A549 (cell line): Measurements from ENCODE around the gene YLPM1. TPM values are rescaled to one million over a fixed set of nuclear protein-coding genes. Genes with fewer than 3 reads are reported as not detected.

Source experiments
- ATAC-seq, 2 experiments: fragments of 200-7000 bp in 1 of 2; fragments of >200 bp in 1 of 2; cut with Nextera tagmentation in 1 of 2; cut with Tn5 transposase in 1 of 2; 3 replicates each; pipeline versions ENCODE4 v1.8.0 to v1.9.1; 2018 to 2020; ENCODE audit warnings: mild to moderate bottlenecking in 1 of 2, moderate library complexity in 1 of 2
- CTCF ChIA-PET: fragments of 300-600 bp; sonication (Branson Sonifier 250); formaldehyde crosslinking; extraction: SDS; loops from one replicate; lab custom pipeline; 2021; ENCODE audit warnings: antibody characterized with exemption, inconsistent platforms; lab: Yijun Ruan, JAX
- POLR2A ChIA-PET: fragments of 350-600 bp; formaldehyde crosslinking; extraction: SDS; loops from one replicate; lab custom pipeline; 2021; ENCODE audit warnings: antibody characterized with exemption, inconsistent platforms; lab: Yijun Ruan, JAX
- DNase-seq, 2 experiments: peaks; one replicate each; pipeline versions ENCODE4 v3.0.0 to v3.0.0-alpha.2; 2011 to 2016; ENCODE audit warnings: low read depth in 1 of 2, low spot score in 1 of 2
- FAIRE-seq: peaks from 2 replicates; lab custom pipeline; 2011; peaks lifted over from hg19 to GRCh38; lab: Jason Lieb, UNC
- H3K27ac ChIP-seq, 2 experiments: fragments of >200 bp; sonication (Bioruptor Twin); formaldehyde crosslinking; 3 replicates each; pipeline ENCODE4 v1.5.1; 2016 to 2017
- H3K4me1 ChIP-seq: fragments of >200 bp; sonication (Bioruptor Twin); formaldehyde crosslinking; 3 replicates; pipeline ENCODE4 v1.6.1; 2016
- H3K4me2 ChIP-seq: fragments of >200 bp; sonication (Bioruptor Twin); formaldehyde crosslinking; 3 replicates; pipeline ENCODE4 v1.6.1; 2016
- H3K4me3 ChIP-seq: fragments of >200 bp; sonication (Bioruptor Twin); formaldehyde crosslinking; 3 replicates; pipeline ENCODE4 v1.5.1; 2016
- H3K9me3 ChIP-seq: fragments of >200 bp; sonication (Bioruptor Twin); formaldehyde crosslinking; 3 replicates; pipeline ENCODE4 v1.6.1; 2016
- BCL3 ChIP-seq: fragments of >200 bp; sonication (Bioruptor Twin); formaldehyde crosslinking; IDR thresholded peaks from 3 replicates; pipeline ENCODE4 v1.6.1; 2016
- EHF ChIP-seq: fragments of 250-450 bp; sonication (Bioruptor Pico); IDR thresholded peaks from 2 replicates; pipeline ENCODE4 v1.5.0; 2020; ENCODE audit warnings: mild to moderate bottlenecking
- EHMT2 ChIP-seq: fragments of 200-600 bp; sonication (generic); IDR thresholded peaks from 2 replicates; pipeline ENCODE4 v1.6.1; 2016; ENCODE audit warnings: antibody characterized with exemption, low read depth, mild to moderate bottlenecking, moderate library complexity
- ELK1 ChIP-seq: fragments of 150-350 bp; IDR thresholded peaks from 2 replicates; pipeline ENCODE4 v1.6.1; 2014; ENCODE audit warnings: low read depth, mild to moderate bottlenecking, low read length
- FOSB ChIP-seq: fragments of 250-450 bp; sonication (Bioruptor Pico); IDR thresholded peaks from 2 replicates; pipeline ENCODE4 v1.5.0; 2020; ENCODE audit warnings: mild to moderate bottlenecking, moderate library complexity
- HMGXB4 ChIP-seq: fragments of 250-450 bp; sonication (Bioruptor Pico); IDR thresholded peaks from 2 replicates; pipeline ENCODE4 v1.5.0; 2021; ENCODE audit warnings: mild to moderate bottlenecking, moderate library complexity, borderline replicate concordance
- HOXA7 ChIP-seq: fragments of 250-450 bp; sonication (Bioruptor Pico); IDR thresholded peaks from 2 replicates; pipeline ENCODE4 v1.5.0; 2020; ENCODE audit warnings: mild to moderate bottlenecking, moderate library complexity
- JUN ChIP-seq, 2 experiments: fragments of >200 bp; sonication (Bioruptor Twin); formaldehyde crosslinking; IDR thresholded peaks; 2 replicates in 1 of 2; 3 replicates in 1 of 2; pipeline ENCODE4 v1.6.1; 2016 to 2017
- KDM1A ChIP-seq: fragments of 200-600 bp; sonication (generic); IDR thresholded peaks from 2 replicates; pipeline ENCODE4 v1.6.1; 2016; ENCODE audit warnings: low read depth, mild to moderate bottlenecking
- KDM5A ChIP-seq: fragments of 200-600 bp; sonication (generic); IDR thresholded peaks from 2 replicates; pipeline ENCODE4 v1.6.1; 2016; ENCODE audit warnings: antibody characterized with exemption, mild to moderate bottlenecking
- MAX ChIP-seq: IDR thresholded peaks from 2 replicates; pipeline ENCODE4 v1.6.1; 2012
- MYC ChIP-seq: IDR thresholded peaks from 2 replicates; pipeline ENCODE4 v1.6.1; 2012; ENCODE audit warnings: mild to moderate bottlenecking, inconsistent platforms, low read length, improper control_type of control experiment, borderline replicate concordance
- NR3C1 ChIP-seq: fragments of >200 bp; sonication (Bioruptor Twin); formaldehyde crosslinking; IDR thresholded peaks from 3 replicates; pipeline ENCODE4 v1.6.1; 2017
- PHF8 ChIP-seq: fragments of 200-600 bp; sonication (generic); IDR thresholded peaks from 2 replicates; pipeline ENCODE4 v1.6.1; 2016; ENCODE audit warnings: low read depth, mild to moderate bottlenecking, antibody characterized with exemption, moderate library complexity, borderline replicate concordance
- RFX5 ChIP-seq: fragments of 450-650 bp; IDR thresholded peaks from 2 replicates; pipeline ENCODE4 v1.7.1; 2014; ENCODE audit warnings: antibody characterized with exemption, mild to moderate bottlenecking, moderate library complexity
- SMC3 ChIP-seq: fragments of >200 bp; sonication (Bioruptor Twin); formaldehyde crosslinking; IDR thresholded peaks from 3 replicates; pipeline ENCODE4 v1.6.1; 2018; ENCODE audit warnings: inconsistent platforms
- TP53 ChIP-seq: fragments of 250-450 bp; sonication (Bioruptor Pico); IDR thresholded peaks from 2 replicates; pipeline ENCODE4 v1.5.0; 2021; ENCODE audit warnings: mild to moderate bottlenecking, moderate library complexity
- WGBS: methylation state at CpG from one replicate; pipeline ENCODE4 v1.1.6; 2017; ENCODE audit errors: missing lambda C conversion rate; 5-methylcytosine and 5-hydroxymethylcytosine counted together
- polyA plus RNA-seq, 4 experiments: library from polyadenylated mRNA; depleted of rRNA in 3 of 4; stranded (reverse); fragments of >200 nt; fragmentation: RNase III in 1 of 4; extraction: RNeasy Plus Mini Kit Qiagen cat#74134 plus additional on column Dnase treatment in 1 of 4; gene quantifications; 2 replicates in 3 of 4; 3 replicates in 1 of 4; pipeline ENCODE4 v1.2.3, GENCODE V29; 2011 to 2017

YLPM1 gene
- polyA plus RNA-seq, 2 of the 4 experiments (the other 2 are of a cell fraction) = 20.3 to 37.8 TPM

- Histone ChIP-seq H3K4me2 (peak overlapping the region; percentile 86), H3K4me3 (peak overlapping the region; percentile 100), H3K9me3 (no peaks in the 10 kb centered on the region), H3K27ac (peak overlapping the region; percentile 94 to 99), H3K4me1 (peaks cover 56% of the 10 kb centered on the region)
- ATAC-seq = peak; percentile 67 to 68
- WGBS = 5% methylated on average over 28 of the region's 49 CpGs
- no peak for FAIRE-seq
- DNase-seq = peak; percentile 24 to 43
- ChIA-PET POLR2A (interaction anchor here (1.5 kb wide), 1 partner anchor 11 kb away, joined by 5 read pairs; no protein-coding TSS in a partner anchor), CTCF (interaction anchor here (0.9 to 20.1 kb wide), 6 partner anchors 11 to 206 kb away, joined by 3 to 339 read pairs (median 6); no protein-coding TSS in a partner anchor)
- no peak for TF ChIP-seq PHF8
- TF ChIP-seq RFX5 = no peak
- no peak for TF ChIP-seq SMC3
- no peak for TF ChIP-seq HMGXB4 (CRISPR knock-in tag)
- no peak for TF ChIP-seq EHF (CRISPR knock-in tag)
- no peak; the same call in 2 of the 3 replicates for TF ChIP-seq BCL3
- no peak for TF ChIP-seq ELK1
- TF ChIP-seq EHMT2 = no peak
- TF ChIP-seq FOSB (CRISPR knock-in tag) = no peak
- no peak for TF ChIP-seq TP53 (CRISPR knock-in tag)
- no peak for TF ChIP-seq HOXA7 (CRISPR knock-in tag)
- no peak for TF ChIP-seq NR3C1
- TF ChIP-seq MAX = no peak
- TF ChIP-seq KDM5A = peak; percentile 46; the same call in 1 of the 2 replicates
- TF ChIP-seq KDM1A = no peak
- peak; percentile 0 to 48; a peak in 1 of 5 replicates for TF ChIP-seq JUN (IDR thresholded peaks at IDR 0.05)
- no peak for TF ChIP-seq MYC
Observed at GRCh38 chr14:74882103-74882920, 119.2 kb downstream of the YLPM1 start.

Other genes starting within 250 kb of the YLPM1 start
- 4.9 and 6.3 TPM in 2 replicates for gene LTBP2, start 151.1 kb upstream of the YLPM1 start, polyA plus RNA-seq (2011; rRNA removed)
- 9.9 to 17.1 TPM (median 14.4 TPM) in 3 replicates for gene LTBP2, start 151.1 kb upstream of the YLPM1 start, polyA plus RNA-seq (2017; fragmentation: RNase III; extraction: RNeasy Plus Mini Kit Qiagen cat#74134 plus additional on column Dnase treatment)
- gene AREL1, start 50.2 kb upstream of the YLPM1 start, polyA plus RNA-seq (2011; rRNA removed) = 48.6 and 59.5 TPM in 2 replicates
- gene AREL1, start 50.2 kb upstream of the YLPM1 start, polyA plus RNA-seq (2017; fragmentation: RNase III; extraction: RNeasy Plus Mini Kit Qiagen cat#74134 plus additional on column Dnase treatment) = 26.4 to 27.5 TPM (median 26.5 TPM) in 3 replicates
- gene FCF1, start 50.2 kb upstream of the YLPM1 start, polyA plus RNA-seq (2011; rRNA removed) = 96.1 and 97.2 TPM in 2 replicates
- gene FCF1, start 50.2 kb upstream of the YLPM1 start, polyA plus RNA-seq (2017; fragmentation: RNase III; extraction: RNeasy Plus Mini Kit Qiagen cat#74134 plus additional on column Dnase treatment) = 80.1 to 93.7 TPM (median 86.3 TPM) in 3 replicates
- gene PROX2, start 112.8 kb downstream of the YLPM1 start, polyA plus RNA-seq (2011; rRNA removed) = not detected in 2 replicates
- gene PROX2, start 112.8 kb downstream of the YLPM1 start, polyA plus RNA-seq (2017; fragmentation: RNase III; extraction: RNeasy Plus Mini Kit Qiagen cat#74134 plus additional on column Dnase treatment) = not detected in 3 replicates
- 129 and 137 TPM in 2 replicates for gene DLST, start 118.6 kb downstream of the YLPM1 start, polyA plus RNA-seq (2011; rRNA removed)
- 102 to 113 TPM (median 102 TPM) in 3 replicates for gene DLST, start 118.6 kb downstream of the YLPM1 start, polyA plus RNA-seq (2017; fragmentation: RNase III; extraction: RNeasy Plus Mini Kit Qiagen cat#74134 plus additional on column Dnase treatment)
- gene RPS6KL1, start 159.9 kb downstream of the YLPM1 start, polyA plus RNA-seq (2011; rRNA removed) = 0.32 and 0.40 TPM in 2 replicates
- gene RPS6KL1, start 159.9 kb downstream of the YLPM1 start, polyA plus RNA-seq (2017; fragmentation: RNase III; extraction: RNeasy Plus Mini Kit Qiagen cat#74134 plus additional on column Dnase treatment) = 0.71 to 1.2 TPM (median 0.99 TPM) in 3 replicates
- 0.52 and 0.63 TPM in 2 replicates for gene PGF, start 192.3 kb downstream of the YLPM1 start, polyA plus RNA-seq (2011; rRNA removed)
- gene PGF, start 192.3 kb downstream of the YLPM1 start, polyA plus RNA-seq (2017; fragmentation: RNase III; extraction: RNeasy Plus Mini Kit Qiagen cat#74134 plus additional on column Dnase treatment) = 1.1 to 1.2 TPM (median 1.1 TPM) in 3 replicates
- gene EIF2B2, start 239.6 kb downstream of the YLPM1 start, polyA plus RNA-seq (2011; rRNA removed) = 116 and 142 TPM in 2 replicates
- gene EIF2B2, start 239.6 kb downstream of the YLPM1 start, polyA plus RNA-seq (2017; fragmentation: RNase III; extraction: RNeasy Plus Mini Kit Qiagen cat#74134 plus additional on column Dnase treatment) = 86.2 to 88.4 TPM (median 86.3 TPM) in 3 replicates